Heart left ventricle (tissue), 16 donors: Measurements from ENCODE around the gene CENPV. TPM values are rescaled to one million over a fixed set of nuclear protein-coding genes. Genes with fewer than 3 reads are reported as not detected.

Experiments used
- ATAC-seq, 4 donors: fragments of 200-7000 bp; cut with Tn5 transposase; one replicate each; pipeline ENCODE4 v1.9.1; 2020 to 2022; ENCODE audit warnings: moderate library complexity in 4 of 4, mild to moderate bottlenecking in 3 of 4, moderate number of reproducible peaks in 1 of 4
- DNase-seq, 5 donors: peaks; one replicate each; pipeline ENCODE4 v3.0.0-alpha.2; 2020
- H3K27ac ChIP-seq, 12 donors: fragments of 200-600 bp; sonication (generic) in 4 of 12; one replicate each; pipeline versions ENCODE4 v1.5.0 to v1.8.0; 2016 to 2022; ENCODE audit warnings: mild to moderate bottlenecking in 2 of 12
- H3K27me3 ChIP-seq, 9 donors: fragments of 200-600 bp; sonication (generic) in 2 of 9; one replicate each; pipeline versions ENCODE4 v1.5.1 to v1.8.0; 2016 to 2022; ENCODE audit warnings: mild to moderate bottlenecking in 3 of 9
- H3K36me3 ChIP-seq, 9 donors: fragments of 200-600 bp; sonication (generic) in 2 of 9; one replicate each; pipeline versions ENCODE4 v1.5.0 to v1.8.0; 2018 to 2022; ENCODE audit warnings: mild to moderate bottlenecking in 2 of 9
- H3K4me1 ChIP-seq, 12 donors: fragments of 200-600 bp; sonication (generic) in 4 of 12; one replicate each; pipeline versions ENCODE4 v1.5.0 to v1.8.0; 2016 to 2022; ENCODE audit warnings: mild to moderate bottlenecking in 3 of 12
- H3K4me3 ChIP-seq, 12 donors: fragments of 200-600 bp; sonication (generic) in 4 of 12; one replicate each; pipeline versions ENCODE4 v1.5.0 to v1.8.0; 2017 to 2022; ENCODE audit warnings: mild to moderate bottlenecking in 9 of 12, moderate library complexity in 4 of 12
- H3K9me3 ChIP-seq, 12 donors: fragments of 200-600 bp; sonication (generic) in 4 of 12; one replicate each; pipeline versions ENCODE4 v1.5.0 to v1.8.0; 2016 to 2022; ENCODE audit warnings: mild to moderate bottlenecking in 1 of 12
- POLR2A ChIP-seq, 2 donors: fragments of 450-650 bp; IDR thresholded peaks; one replicate each; pipeline ENCODE4 v1.6.1; 2017; ENCODE audit warnings: antibody characterized with exemption in 2 of 2, mild to moderate bottlenecking in 2 of 2, moderate library complexity in 2 of 2
- WGBS, 4 donors: extraction: QIAGEN DNeasy Blood & Tissue Kit in 2 of 4; methylation state at CpG; one replicate each; pipeline versions ENCODE4 v1.1.5 to v1.1.7; 2013 to 2018; 5-methylcytosine and 5-hydroxymethylcytosine counted together
- intact Hi-C, 10 donors: fragments of 100-400 bp; cut with DNase I; formaldehyde crosslinking; loops; one replicate each; pipeline versions ENCODE4 v1.11.1 to v1.14.2; 2022
- polyA plus RNA-seq, 2 donors: library from polyadenylated mRNA; stranded (reverse); fragments of 200-250 nt; gene quantifications; one replicate each; pipeline ENCODE4 v1.2.3, GENCODE V29; 2013
- total RNA-seq, 9 donors: library from RNA; depleted of rRNA in 2 of 9; stranded (reverse); fragments of >200 nt in 2 of 9; fragmentation: NEBNext Ultra II Directional in 3 of 9; extraction: Animal tissue kit (Norgen Biotek cat#: 25700) in 3 of 9; gene quantifications; one replicate each; pipeline versions ENCODE4 v1.1.0 to v1.2.4, GENCODE V29; 2016 to 2023
- TF ChIP-seq, protein P1 (sequence below), 12 donors: fragments of 200-600 bp; sonication (generic) in 4 of 12; IDR thresholded peaks; one replicate each; pipeline versions ENCODE4 v1.5.0 to v1.8.0; 2018 to 2022; ENCODE audit warnings: antibody characterized with exemption in 12 of 12, mild to moderate bottlenecking in 5 of 12
- donor health status: ischemic (EF 13 %, LVEDD 7.1; RV severe dilation, severe dysfunction).
- donor health status: healthy with polysubstance abuse.
- donor health status: DM: no; HTN: yes; CAD: no.
- donor health status: DM: no; HTN: no; CAD: no.
- donor health status: ischemic (EF 25% LVEDD 6.9; RV normal size, moderate dysfunction).
- donor health status: ischemic (EF 25% LVEDD 5.7; RV mildly dilated, moderate dysfunction).
- donor health status: healthy.
- donor health status: DM: yes; HTN: yes; CAD: no.
- donor health status: ischemic (EF 35%, LVEDD 5.7; RV mildly dilated, moderate dysfunction).
- donor health status: nonischemic (EF 11% LVEDD 7.7; RV severe dilation, severe dysfunction).
- donor health status: DM: yes; HTN: yes; CAD: no.
- donor health status: PGD.
- donor health status: ischemic (EF 29% LVEDD 5.4; RV normal size, mild dysfunction).
- donor health status: nonischemic (EF 23%, LVEDD 6.1; RV moderate dilation, normal function).

Gene CENPV
- total and polyA plus RNA-seq, 11 donors: 9.1 to 18.7 (median 11.5) TPM

DNA sequence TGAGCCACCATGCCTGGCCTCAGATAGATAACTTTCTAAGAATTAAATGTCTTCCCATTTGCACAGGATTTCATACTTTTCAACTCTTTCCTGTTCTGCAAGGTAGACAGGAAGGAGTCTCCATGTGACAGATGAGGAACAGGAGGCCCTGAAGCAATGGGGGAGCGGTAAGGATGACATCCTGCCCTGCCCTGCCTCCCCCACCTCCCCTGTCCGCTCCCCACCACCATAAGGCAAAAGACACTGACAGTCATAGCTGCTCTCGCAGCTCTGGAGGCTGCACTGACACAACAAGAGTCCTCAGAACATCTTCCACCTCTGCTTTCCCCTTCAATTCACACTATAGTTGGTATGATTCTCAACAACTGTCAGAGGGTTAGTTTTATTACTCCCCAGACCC lies 9.7 kb downstream of the CENPV start:
- 75 to 94% (median 87%) methylated on average over 3 of the region's 3 CpGs for WGBS, 4 donors
- no peak overlapping the region for H3K27ac ChIP-seq
- no peaks in the 10 kb centered on the region for H3K9me3 ChIP-seq
- peaks cover 0 to 26% (median 7%) of the 10 kb centered on the region in 9 donors for H3K36me3 ChIP-seq
- intact Hi-C loops: no loop called here
- DNase-seq: no peak
- TF ChIP-seq, protein P1, sequence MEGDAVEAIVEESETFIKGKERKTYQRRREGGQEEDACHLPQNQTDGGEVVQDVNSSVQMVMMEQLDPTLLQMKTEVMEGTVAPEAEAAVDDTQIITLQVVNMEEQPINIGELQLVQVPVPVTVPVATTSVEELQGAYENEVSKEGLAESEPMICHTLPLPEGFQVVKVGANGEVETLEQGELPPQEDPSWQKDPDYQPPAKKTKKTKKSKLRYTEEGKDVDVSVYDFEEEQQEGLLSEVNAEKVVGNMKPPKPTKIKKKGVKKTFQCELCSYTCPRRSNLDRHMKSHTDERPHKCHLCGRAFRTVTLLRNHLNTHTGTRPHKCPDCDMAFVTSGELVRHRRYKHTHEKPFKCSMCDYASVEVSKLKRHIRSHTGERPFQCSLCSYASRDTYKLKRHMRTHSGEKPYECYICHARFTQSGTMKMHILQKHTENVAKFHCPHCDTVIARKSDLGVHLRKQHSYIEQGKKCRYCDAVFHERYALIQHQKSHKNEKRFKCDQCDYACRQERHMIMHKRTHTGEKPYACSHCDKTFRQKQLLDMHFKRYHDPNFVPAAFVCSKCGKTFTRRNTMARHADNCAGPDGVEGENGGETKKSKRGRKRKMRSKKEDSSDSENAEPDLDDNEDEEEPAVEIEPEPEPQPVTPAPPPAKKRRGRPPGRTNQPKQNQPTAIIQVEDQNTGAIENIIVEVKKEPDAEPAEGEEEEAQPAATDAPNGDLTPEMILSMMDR (IDR thresholded peaks at IDR 0.05): no peak
- TF ChIP-seq POLR2A (IDR thresholded peaks at IDR 0.05): no peak
- no peaks in the 10 kb centered on the region for H3K4me1 ChIP-seq
- no peak overlapping the region for H3K4me3 ChIP-seq
- H3K27me3 ChIP-seq: no peaks in the 10 kb centered on the region
- no peak for ATAC-seq

DNA sequence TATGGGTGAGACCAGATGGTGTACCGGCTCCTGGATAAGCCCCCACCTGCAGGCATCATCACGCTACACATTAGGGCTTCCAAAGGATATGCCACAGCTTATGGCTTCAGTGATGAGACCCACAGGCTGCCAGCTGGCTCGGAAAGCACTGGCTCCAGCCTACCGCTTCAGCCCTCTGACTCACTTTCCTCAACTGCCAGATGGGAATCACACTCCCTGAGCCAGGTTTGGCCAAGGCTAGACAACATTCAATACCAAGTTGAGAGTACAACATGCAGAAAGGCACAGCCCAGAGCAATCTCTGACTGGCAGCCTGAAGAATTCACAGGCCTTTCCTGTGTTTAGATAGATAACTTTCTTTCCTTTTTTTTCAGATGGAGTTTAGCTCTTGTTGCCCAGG lies 10.3 kb downstream of the CENPV start:
- WGBS, 4 donors: 76 to 95% (median 95%) methylated on average over 3 to 4 of the region's 4 CpGs
- TF ChIP-seq POLR2A (IDR thresholded peaks at IDR 0.05): no peak
- TF ChIP-seq, protein P1 (IDR thresholded peaks at IDR 0.05): no peak
- ATAC-seq (no peak), DNase-seq (no peak)
- intact Hi-C loops: no loop called here
- no peaks in the 10 kb centered on the region for H3K4me1 ChIP-seq
- no peak overlapping the region for H3K27ac ChIP-seq
- no peaks in the 10 kb centered on the region for H3K9me3 ChIP-seq
- peaks cover 0 to 24% (median 7%) of the 10 kb centered on the region in 9 donors for H3K36me3 ChIP-seq
- no peaks in the 10 kb centered on the region for H3K27me3 ChIP-seq
- no peak overlapping the region for H3K4me3 ChIP-seq

- Histone ChIP-seq H3K9me3 (no peaks in the 10 kb centered on the region), H3K27me3 (no peaks in the 10 kb centered on the region), H3K27ac (no peak overlapping the region), H3K4me1 (no peaks in the 10 kb centered on the region), H3K4me3 (no peak overlapping the region), H3K36me3 (peaks cover 0 to 24% (median 7%) of the 10 kb centered on the region in 9 donors)
- WGBS, 4 donors: 91 to 100% (median 97%) methylated on average over 1 of the region's 1 CpG
- TF ChIP-seq, protein P1 (IDR thresholded peaks at IDR 0.05): no peak
- no peak for TF ChIP-seq POLR2A (IDR thresholded peaks at IDR 0.05)
- ATAC-seq (no peak), DNase-seq (no peak)
- intact Hi-C loops: no loop called here
Observed at GRCh38 chr17:16339959-16340358, 13.3 kb downstream of the CENPV start.

GRCh38 chr17:16339402-16339801 lies 13.9 kb downstream of the CENPV start:
- Histone ChIP-seq H3K9me3 (no peaks in the 10 kb centered on the region), H3K36me3 (peaks cover 0 to 22% (median 7%) of the 10 kb centered on the region in 9 donors), H3K27ac (no peak overlapping the region), H3K4me1 (no peaks in the 10 kb centered on the region), H3K27me3 (no peaks in the 10 kb centered on the region), H3K4me3 (no peak overlapping the region)
- WGBS, 4 donors: 98 to 100% (median 100%) methylated on average over 1 of the region's 1 CpG
- TF ChIP-seq POLR2A (IDR thresholded peaks at IDR 0.05): no peak
- TF ChIP-seq, protein P1 (IDR thresholded peaks at IDR 0.05): no peak
- DNase-seq: no peak
- intact Hi-C loops: no loop called here
- no peak for ATAC-seq
